Erythroblast (primary cell): Measurements from ENCODE around the gene IL31.

ENCODE experiments used
- GATA1 ChIP-seq: IDR thresholded peaks from 2 replicates; pipeline ENCODE4 v1.6.1; 2011; ENCODE audit warnings: low read depth, mild to moderate bottlenecking, control low read depth, low read length, moderate library complexity
- POLR2A ChIP-seq: IDR thresholded peaks from 2 replicates; pipeline ENCODE4 v1.6.1; 2011; ENCODE audit warnings: mild to moderate bottlenecking, low read length

DNA sequence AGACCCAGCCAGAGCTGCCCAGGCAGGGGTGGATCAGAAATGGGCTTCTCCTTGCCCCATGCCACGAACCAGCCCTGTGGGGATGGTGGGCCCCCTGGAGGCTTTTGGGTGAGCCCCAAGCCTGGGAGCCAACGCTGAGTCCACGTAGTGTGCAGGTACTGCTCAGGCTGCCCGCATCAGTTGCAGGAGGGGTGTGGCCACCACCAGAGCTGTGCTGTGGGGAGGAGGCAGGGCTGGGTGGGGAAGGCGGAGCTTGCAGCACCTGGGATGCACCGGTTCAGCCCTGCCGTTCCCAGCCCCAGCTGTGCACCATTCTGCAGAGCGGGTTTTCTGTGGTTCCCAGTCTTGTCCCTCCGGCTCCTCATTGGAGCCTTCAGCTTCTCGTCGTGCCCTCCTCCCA is 36.3 kb downstream of the IL31 start:
- no peak for TF ChIP-seq POLR2A
- no peak for TF ChIP-seq GATA1
